HG03103 (cell line): ENCODE data around the gene CD209.

Experiments used
- ATAC-seq: cut with Tn5 transposase; IDR thresholded peaks from one replicate; pipeline ENCODE4 v1.9.1; 2021; ENCODE audit warnings: low read depth; ENCODE audit not compliant: unreplicated experiment

CD209 gene

GRCh38 chr19:7739211-7739755, 8.1 kb downstream of the CD209 start:
- ATAC-seq: no peak

GRCh38 chr19:7738023-7738422, 9.3 kb downstream of the CD209 start:
- ATAC-seq: no peak

- ATAC-seq: no peak
These were observed 10.1 kb downstream of the CD209 start for GRCh38 chr19:7737215-7737614.

- ATAC-seq: no peak
These were observed 11.2 kb downstream of the CD209 start for GRCh38 chr19:7736148-7736547.

GRCh38 chr19:7734220-7735203, 12.8 kb downstream of the CD209 start:
- no peak for ATAC-seq

- ATAC-seq: no peak
These were observed 14.0 kb downstream of the CD209 start for GRCh38 chr19:7733376-7733775.

- no peak for ATAC-seq
These were observed 15.3 kb downstream of the CD209 start, which contains the start of gene CLEC4G for GRCh38 chr19:7732045-7732444. TSS of gene CLEC4G (minus strand) at chr19:7732110. CDS start at chr19:7732102, 8 bp downstream.

GRCh38 chr19:7731615-7732014, 15.7 kb downstream of the CD209 start:
- no peak for ATAC-seq

- ATAC-seq: no peak
These were observed 16.1 kb downstream of the CD209 start for GRCh38 chr19:7731218-7731595.

- ATAC-seq: no peak
These were observed 16.8 kb downstream of the CD209 start for GRCh38 chr19:7730286-7731217.

- no peak for ATAC-seq
These were observed 17.5 kb downstream of the CD209 start for GRCh38 chr19:7729831-7730285.

GRCh38 chr19:7729211-7729610, 18.1 kb downstream of the CD209 start:
- ATAC-seq: no peak

- no peak for ATAC-seq
These were observed 21.5 kb downstream of the CD209 start for GRCh38 chr19:7725791-7726190.

- ATAC-seq: no peak
These were observed 25.1 kb downstream of the CD209 start for GRCh38 chr19:7722231-7722651.

GRCh38 chr19:7720351-7720750, 27.0 kb downstream of the CD209 start:
- no peak for ATAC-seq

GRCh38 chr19:7718668-7719067, 28.7 kb downstream of the CD209 start:
- ATAC-seq: no peak

GRCh38 chr19:7716762-7717161, 30.6 kb downstream of the CD209 start:
- ATAC-seq: no peak

- ATAC-seq: no peak
These were observed 31.7 kb downstream of the CD209 start for GRCh38 chr19:7715671-7716070.

- no peak for ATAC-seq
These were observed 36.7 kb downstream of the CD209 start for GRCh38 chr19:7710616-7711015.

GRCh38 chr19:7709932-7710460, 37.3 kb downstream of the CD209 start:
- ATAC-seq: no peak
